GM23338 (cell line): ENCODE measurements around the gene SHISA8.

Experiments used
- EZH2phosphoT487 ChIP-seq: fragments of 200-600 bp; sonication (generic); IDR thresholded peaks from one replicate; pipeline ENCODE4 v1.8.1; 2018; ENCODE audit warnings: antibody characterized with exemption; ENCODE audit not compliant: unreplicated experiment
- TF ChIP-seq, protein P1 (sequence below), 2 experiments: fragments of 200-600 bp in 1 of 2; sonication (generic) in 1 of 2; conservative IDR thresholded peaks; 2 replicates each; pipeline versions ENCODE4 v1.5.1 to v1.6.1; 2016 to 2017; ENCODE audit warnings: antibody characterized with exemption in 2 of 2, low read depth in 2 of 2, mild to moderate bottlenecking in 2 of 2, moderate library complexity in 1 of 2

DNA sequence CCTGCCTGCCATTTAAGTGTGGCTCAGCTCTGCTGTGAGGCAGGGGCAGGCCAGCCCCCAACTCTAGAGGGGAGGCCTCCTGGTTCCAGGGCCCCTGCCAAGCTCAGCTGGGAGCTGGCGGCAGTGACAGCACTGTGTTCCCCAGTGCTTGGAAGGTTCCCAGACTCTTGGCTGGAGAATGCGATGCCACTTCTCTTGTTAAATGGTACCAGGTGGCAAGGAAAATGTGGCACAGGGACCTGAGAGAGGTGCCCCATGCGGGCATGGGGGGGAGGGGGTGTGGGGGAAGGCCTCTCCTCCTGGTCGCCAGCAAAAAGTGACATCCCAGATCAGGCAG is 20.1 kb upstream of the SHISA8 start:
- TF ChIP-seq, protein P1, sequence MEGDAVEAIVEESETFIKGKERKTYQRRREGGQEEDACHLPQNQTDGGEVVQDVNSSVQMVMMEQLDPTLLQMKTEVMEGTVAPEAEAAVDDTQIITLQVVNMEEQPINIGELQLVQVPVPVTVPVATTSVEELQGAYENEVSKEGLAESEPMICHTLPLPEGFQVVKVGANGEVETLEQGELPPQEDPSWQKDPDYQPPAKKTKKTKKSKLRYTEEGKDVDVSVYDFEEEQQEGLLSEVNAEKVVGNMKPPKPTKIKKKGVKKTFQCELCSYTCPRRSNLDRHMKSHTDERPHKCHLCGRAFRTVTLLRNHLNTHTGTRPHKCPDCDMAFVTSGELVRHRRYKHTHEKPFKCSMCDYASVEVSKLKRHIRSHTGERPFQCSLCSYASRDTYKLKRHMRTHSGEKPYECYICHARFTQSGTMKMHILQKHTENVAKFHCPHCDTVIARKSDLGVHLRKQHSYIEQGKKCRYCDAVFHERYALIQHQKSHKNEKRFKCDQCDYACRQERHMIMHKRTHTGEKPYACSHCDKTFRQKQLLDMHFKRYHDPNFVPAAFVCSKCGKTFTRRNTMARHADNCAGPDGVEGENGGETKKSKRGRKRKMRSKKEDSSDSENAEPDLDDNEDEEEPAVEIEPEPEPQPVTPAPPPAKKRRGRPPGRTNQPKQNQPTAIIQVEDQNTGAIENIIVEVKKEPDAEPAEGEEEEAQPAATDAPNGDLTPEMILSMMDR (conservative IDR thresholded peaks at IDR 0.05; ENCODE audit: low read depth in 2 of 2), result no peak
- TF ChIP-seq EZH2phosphoT487, result no peak
